ENCODE data around the gene JARID2.

Gene JARID2

GRCh38 chr6:15507746-15508145 is 261.9 kb downstream of the JARID2 start:
- Mint-ChIP-seq H3K4me3 (no peak overlapping the region), H3K36me3 (ENCODE audit: low read depth) (peaks cover 52% of the 10 kb centered on the region), H3K9me3 (no peaks in the 10 kb centered on the region), H3K4me1 (peaks cover 6% of the 10 kb centered on the region), H3K27ac (no peak overlapping the region), H3K27me3 (no peaks in the 10 kb centered on the region)
- DNase-seq (no peak), ATAC-seq (no peak)

DNA sequence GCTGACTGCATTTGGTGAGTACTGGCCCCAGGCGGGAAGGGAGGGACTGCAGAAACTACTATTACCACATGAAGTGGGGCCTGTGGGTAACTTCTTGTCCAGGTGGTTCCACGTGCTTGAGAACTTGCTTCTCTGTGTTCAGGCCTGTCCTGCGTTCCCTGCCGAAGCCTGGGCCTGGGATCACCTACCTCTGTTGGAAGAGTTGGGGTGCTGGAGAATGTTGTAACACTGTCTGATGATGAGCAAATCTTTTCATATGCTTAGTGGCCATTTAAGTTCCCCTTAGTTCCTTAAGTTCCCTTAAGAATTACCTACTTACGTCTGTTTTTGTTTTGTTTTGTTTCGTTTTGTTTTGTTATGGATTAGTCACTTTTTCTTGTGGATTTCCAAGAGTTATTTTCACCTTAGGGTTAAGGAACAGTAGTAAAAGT is 262.6 kb downstream of the JARID2 start:
- Mint-ChIP-seq H3K9me3 (no peaks in the 10 kb centered on the region), H3K36me3 (ENCODE audit: low read depth) (peaks cover 51% of the 10 kb centered on the region), H3K27ac (no peak overlapping the region), H3K4me1 (peaks cover 6% of the 10 kb centered on the region), H3K4me3 (no peak overlapping the region), H3K27me3 (no peaks in the 10 kb centered on the region)
- no peak for DNase-seq
- no peak for ATAC-seq

DNA sequence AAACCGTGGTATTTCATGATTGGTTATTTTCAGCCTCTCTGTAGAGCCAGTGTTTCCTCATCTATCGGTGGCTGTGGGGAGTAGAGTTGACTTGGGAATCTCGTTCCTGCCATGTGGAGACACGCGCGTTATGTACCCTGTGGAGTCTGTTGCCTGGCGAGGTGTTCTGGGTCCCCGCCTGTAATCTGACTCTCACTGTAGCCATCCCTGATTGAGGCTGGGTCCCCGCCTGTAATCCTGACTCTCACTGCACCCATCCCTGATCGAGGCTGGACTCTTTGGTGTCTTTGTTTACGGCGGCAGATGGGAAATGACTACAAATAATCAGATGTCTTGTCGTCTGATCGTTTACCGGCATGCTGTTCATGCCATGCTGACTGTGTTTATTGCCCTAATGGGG is 263.1 kb downstream of the JARID2 start:
- no peaks in the 10 kb centered on the region for H3K9me3 Mint-ChIP-seq
- H3K4me1 Mint-ChIP-seq: peaks cover 6% of the 10 kb centered on the region
- H3K4me3 Mint-ChIP-seq: no peak overlapping the region
- DNase-seq (no peak), ATAC-seq (no peak)
- no peaks in the 10 kb centered on the region for H3K27me3 Mint-ChIP-seq
- no peak overlapping the region for H3K27ac Mint-ChIP-seq
- peaks cover 50% of the 10 kb centered on the region for H3K36me3 Mint-ChIP-seq (ENCODE audit: low read depth)

DNA sequence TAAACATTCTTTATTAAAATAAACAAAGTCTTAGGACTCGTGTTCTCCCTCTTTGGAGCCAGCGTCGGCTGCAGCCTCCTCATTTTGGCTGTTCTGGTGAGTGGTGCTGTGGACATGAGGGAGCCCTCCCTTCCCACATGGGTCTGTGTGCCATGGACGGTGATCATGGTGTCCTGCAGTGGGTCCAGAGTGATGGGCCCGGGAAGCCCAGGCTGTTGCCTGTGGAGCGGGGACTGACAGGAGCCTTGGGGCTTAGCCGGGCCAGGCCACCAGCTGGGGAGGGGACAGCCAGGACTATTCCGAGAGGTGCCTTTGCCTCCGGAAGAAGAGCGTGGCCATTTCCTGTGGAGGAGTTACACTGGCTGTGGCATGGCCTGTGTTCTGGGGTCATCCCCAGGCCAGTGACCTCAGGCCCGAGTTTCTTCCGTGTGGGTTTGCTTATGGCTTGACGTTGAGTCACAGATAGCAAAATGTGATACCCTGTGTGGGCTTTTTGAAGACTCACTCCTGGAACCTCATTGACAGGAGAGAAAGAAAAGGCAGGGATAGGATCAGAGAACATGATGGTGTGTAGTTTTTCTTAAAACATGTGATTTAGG is 263.6 kb downstream of the JARID2 start:
- DNase-seq (no peak), ATAC-seq (no peak)
- peak overlapping the region; percentile 70 for H3K27ac Mint-ChIP-seq
- no peak overlapping the region for H3K4me3 Mint-ChIP-seq
- H3K9me3 Mint-ChIP-seq: no peaks in the 10 kb centered on the region
- H3K27me3 Mint-ChIP-seq: no peaks in the 10 kb centered on the region
- peaks cover 6% of the 10 kb centered on the region for H3K4me1 Mint-ChIP-seq
- peaks cover 51% of the 10 kb centered on the region for H3K36me3 Mint-ChIP-seq (ENCODE audit: low read depth)

- H3K36me3 Mint-ChIP-seq (ENCODE audit: low read depth): peaks cover 51% of the 10 kb centered on the region
- no peak for DNase-seq
These were observed 264.3 kb downstream of the JARID2 start for GRCh38 chr6:15510121-15510520.

DNA sequence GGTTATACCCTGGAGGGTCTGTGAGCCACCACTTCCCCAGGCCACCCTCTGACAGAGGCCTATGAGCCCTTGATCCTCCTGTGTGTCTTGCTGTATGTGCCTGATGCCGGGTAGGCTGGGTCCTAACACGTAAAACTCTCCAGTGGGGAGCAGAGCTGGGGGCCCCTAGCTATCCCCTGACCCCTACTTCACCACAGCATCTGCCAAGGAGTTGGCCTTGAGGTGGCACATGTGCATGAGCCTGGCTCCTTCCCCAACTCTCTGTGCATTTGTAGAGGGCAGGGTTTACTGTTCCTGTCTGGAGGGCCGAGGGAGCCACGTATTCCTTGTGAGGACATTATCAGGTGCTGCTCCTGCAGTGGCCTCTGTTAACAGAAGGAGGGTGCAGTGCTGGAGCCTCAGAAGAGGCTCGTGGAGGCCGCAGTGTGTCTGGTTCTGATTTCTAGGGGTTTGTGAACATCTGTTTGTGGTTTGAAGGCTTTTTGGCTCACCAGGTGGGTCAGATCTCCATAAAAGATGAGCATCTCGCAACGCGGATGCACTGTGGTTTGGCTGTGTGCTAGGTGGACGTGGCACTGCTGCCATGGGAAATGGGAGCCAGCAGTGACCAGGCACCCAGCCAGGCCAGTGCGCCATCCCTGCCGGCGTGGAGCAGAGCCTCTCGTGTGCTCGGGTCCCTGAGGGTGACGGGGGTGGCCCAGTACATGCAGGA is 264.8 kb downstream of the JARID2 start:
- DNase-seq (no peak), ATAC-seq (no peak)
- no peaks in the 10 kb centered on the region for H3K9me3 Mint-ChIP-seq
- H3K27me3 Mint-ChIP-seq: no peaks in the 10 kb centered on the region
- peak overlapping the region; percentile 55 for H3K27ac Mint-ChIP-seq
- peaks cover 3% of the 10 kb centered on the region for H3K4me1 Mint-ChIP-seq
- no peak overlapping the region for H3K4me3 Mint-ChIP-seq
- peaks cover 48% of the 10 kb centered on the region for H3K36me3 Mint-ChIP-seq (ENCODE audit: low read depth)

More at GRCh38 chr6:15510121-15510520, 264.3 kb downstream of the JARID2 start:
- no peak for ATAC-seq
- Mint-ChIP-seq H3K9me3 (no peaks in the 10 kb centered on the region), H3K4me3 (no peak overlapping the region), H3K27ac (peak overlapping the region; percentile 70), H3K27me3 (no peaks in the 10 kb centered on the region), H3K4me1 (peaks cover 3% of the 10 kb centered on the region)

DNA sequence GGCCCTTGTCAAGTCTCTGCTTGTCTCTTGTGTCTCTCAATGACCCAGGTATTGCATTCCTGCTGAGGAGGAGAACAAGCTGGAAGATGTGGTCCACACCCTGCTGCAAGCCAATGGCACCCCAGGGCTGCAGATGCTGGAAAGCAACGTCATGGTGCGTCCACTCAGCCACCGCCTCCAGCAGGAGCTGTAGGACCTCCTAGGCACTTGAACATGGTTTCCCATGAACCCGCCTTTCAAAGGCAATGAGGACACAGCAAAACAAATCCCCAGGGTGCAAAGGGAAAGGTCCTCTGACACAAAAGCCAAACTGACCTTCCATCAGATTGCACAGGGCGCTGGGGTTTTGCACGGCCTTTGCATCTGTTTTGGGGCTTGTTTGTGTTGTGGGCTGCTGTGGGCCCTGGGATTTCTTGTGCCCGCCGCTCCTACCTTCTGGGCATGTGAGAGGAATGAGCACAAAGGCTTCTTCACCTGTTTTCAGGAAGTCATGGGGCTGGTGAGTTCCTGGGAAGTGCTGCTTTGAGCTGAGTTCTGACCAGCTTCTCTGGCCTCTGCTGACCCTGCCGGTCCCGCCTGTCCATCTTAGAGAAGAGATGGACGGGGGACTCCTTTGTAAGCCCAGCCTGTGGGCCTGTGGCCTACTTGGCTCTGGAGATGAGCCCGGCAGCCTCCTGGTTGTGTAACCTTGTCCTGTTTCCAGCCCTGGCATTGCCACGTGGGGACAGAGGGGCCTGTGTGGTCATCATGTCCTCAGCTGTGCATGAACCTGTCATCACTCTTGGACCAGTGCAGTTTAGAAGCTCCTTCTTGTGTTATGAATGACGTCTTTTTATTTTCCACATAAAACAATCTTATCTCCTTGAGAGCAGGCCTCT is 265.6 kb downstream of the JARID2 start:
- Mint-ChIP-seq H3K36me3 (ENCODE audit: low read depth) (peaks cover 48% of the 10 kb centered on the region), H3K27ac (peak overlapping the region; percentile 11), H3K27me3 (no peaks in the 10 kb centered on the region), H3K4me1 (peaks cover 3% of the 10 kb centered on the region), H3K9me3 (no peaks in the 10 kb centered on the region), H3K4me3 (no peak overlapping the region)
- ATAC-seq (no peak), DNase-seq (no peak)

DNA sequence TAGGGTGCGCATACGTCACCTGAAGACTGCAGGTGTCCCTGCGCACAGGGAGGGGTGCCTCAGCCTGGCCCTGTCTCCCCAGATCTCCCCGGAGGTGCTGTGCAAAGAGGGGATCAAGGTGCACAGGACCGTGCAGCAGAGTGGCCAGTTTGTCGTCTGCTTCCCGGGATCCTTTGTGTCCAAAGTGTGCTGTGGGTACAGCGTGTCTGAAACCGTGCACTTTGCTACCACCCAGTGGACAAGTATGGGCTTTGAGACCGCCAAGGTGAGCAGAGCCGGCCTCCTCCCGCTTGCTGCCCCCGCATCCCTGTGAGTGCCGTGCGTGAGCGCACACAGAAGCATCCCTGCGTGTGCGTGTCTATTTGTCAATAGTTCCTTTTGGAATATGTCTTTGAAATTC is 266.3 kb downstream of the JARID2 start:
- ATAC-seq (no peak), DNase-seq (no peak)
- Mint-ChIP-seq H3K27me3 (no peaks in the 10 kb centered on the region), H3K4me3 (no peak overlapping the region), H3K4me1 (peaks cover 3% of the 10 kb centered on the region), H3K9me3 (no peaks in the 10 kb centered on the region), H3K27ac (peak overlapping the region; percentile 11), H3K36me3 (ENCODE audit: low read depth) (peaks cover 47% of the 10 kb centered on the region)

- Mint-ChIP-seq H3K4me3 (no peak overlapping the region), H3K9me3 (no peaks in the 10 kb centered on the region), H3K36me3 (ENCODE audit: low read depth) (peaks cover 42% of the 10 kb centered on the region), H3K4me1 (peaks cover 3% of the 10 kb centered on the region), H3K27me3 (no peaks in the 10 kb centered on the region), H3K27ac (peak overlapping the region; percentile 11)
- no peak for DNase-seq
- ATAC-seq: no peak
These were observed 266.9 kb downstream of the JARID2 start for GRCh38 chr6:15512721-15513120.

DNA sequence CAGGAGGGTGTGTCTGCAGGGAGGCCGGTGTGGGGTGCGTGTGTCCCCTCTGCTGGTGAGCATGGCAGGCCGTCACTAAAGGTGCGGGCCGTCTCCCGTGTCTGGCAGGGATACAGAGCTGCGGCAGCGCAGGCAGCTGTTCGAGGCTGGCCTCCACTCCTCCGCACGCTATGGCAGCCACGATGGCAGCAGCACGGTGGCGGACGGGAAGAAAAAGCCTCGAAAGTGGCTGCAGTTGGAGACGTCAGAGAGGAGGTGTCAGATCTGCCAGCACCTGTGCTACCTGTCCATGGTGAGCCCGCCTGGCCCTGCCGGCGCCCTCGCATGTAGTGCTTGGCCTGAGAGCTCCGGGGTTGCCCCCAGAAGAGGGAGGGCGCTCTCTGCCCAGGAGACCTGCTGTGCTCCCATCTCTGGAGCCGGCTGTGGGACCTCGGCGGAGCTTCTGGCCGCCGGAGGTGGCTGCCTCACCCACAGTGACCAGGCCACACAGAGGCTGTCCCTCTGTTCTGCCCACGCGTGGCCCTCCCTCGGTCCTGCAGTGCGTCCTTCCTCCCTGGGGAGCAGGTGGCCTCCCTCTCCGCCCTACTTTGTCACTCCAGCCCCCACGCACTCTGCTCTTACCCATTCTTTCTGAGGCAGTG is 267.4 kb downstream of the JARID2 start:
- Mint-ChIP-seq H3K27me3 (no peaks in the 10 kb centered on the region), H3K4me1 (peaks cover 3% of the 10 kb centered on the region), H3K27ac (peak overlapping the region; percentile 65), H3K9me3 (no peaks in the 10 kb centered on the region), H3K4me3 (no peak overlapping the region), H3K36me3 (ENCODE audit: low read depth) (peaks cover 41% of the 10 kb centered on the region)
- DNase-seq: no peak
- ATAC-seq: no peak

DNA sequence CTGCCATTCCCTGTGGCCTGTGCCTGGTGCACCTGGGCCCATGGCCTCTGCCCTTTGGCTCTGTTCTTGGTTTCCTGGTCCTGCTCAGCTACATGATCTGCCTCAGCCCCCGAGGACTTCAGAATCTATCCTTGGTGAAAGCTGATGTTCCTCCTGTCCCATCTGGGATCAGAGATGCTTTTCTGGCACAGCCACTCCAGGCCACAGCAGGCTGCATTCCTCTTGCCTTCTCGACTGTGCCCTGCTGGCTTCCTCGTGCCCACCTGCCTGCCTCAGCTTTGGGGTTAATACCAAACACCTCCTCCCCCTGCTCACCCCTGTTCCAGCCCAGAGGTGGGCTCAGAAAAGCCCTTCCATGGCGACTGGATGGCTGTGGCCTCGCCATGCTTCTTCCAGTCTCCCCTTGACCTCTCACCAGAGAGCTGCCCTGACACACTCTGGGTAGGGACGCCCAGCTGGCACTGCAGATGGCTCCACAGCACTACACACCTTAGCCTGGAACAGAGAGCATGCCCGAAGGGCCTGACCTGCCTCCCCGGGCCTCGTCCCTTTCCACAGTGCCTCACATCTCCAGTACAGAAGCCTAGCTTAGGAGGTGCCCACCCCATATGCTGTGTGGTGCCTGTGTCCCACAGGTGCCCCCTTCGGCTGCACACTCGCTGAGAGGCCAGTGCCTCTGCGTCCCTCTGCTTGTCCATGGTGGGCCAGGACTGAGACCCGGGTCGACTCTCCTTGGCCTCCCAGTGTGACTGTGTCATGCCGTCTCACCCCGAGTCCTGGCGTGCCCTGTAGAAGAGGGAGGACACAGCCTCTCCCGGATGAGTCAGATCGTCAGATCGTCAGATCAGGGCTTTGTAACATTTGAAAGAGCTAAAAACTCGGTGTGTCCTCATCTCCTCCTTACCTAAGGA is 268.2 kb downstream of the JARID2 start:
- peaks cover 34% of the 10 kb centered on the region for H3K36me3 Mint-ChIP-seq (ENCODE audit: low read depth)

GRCh38 chr6:15515226-15515625 is 269.4 kb downstream of the JARID2 start:
- no peak overlapping the region for H3K4me3 Mint-ChIP-seq

More for the DNA sequence above, 268.2 kb downstream of the JARID2 start:
- ATAC-seq: no peak
- peaks cover 3% of the 10 kb centered on the region for H3K4me1 Mint-ChIP-seq
- H3K9me3 Mint-ChIP-seq: no peaks in the 10 kb centered on the region
- no peak overlapping the region for H3K4me3 Mint-ChIP-seq
- peak overlapping the region; percentile 65 for H3K27ac Mint-ChIP-seq
- no peak for DNase-seq
- H3K27me3 Mint-ChIP-seq: no peaks in the 10 kb centered on the region

GRCh38 chr6:15515660-15516375 is 269.9 kb downstream of the JARID2 start:
- no peak overlapping the region for H3K27ac Mint-ChIP-seq
- peaks cover 39% of the 10 kb centered on the region for H3K36me3 Mint-ChIP-seq (ENCODE audit: low read depth)
- H3K4me1 Mint-ChIP-seq: no peaks in the 10 kb centered on the region
- DNase-seq (no peak), ATAC-seq (no peak)
- no peak overlapping the region for H3K4me3 Mint-ChIP-seq
- H3K27me3 Mint-ChIP-seq: no peaks in the 10 kb centered on the region
- no peaks in the 10 kb centered on the region for H3K9me3 Mint-ChIP-seq

More at GRCh38 chr6:15515226-15515625, 269.4 kb downstream of the JARID2 start:
- H3K36me3 Mint-ChIP-seq (ENCODE audit: low read depth): peaks cover 39% of the 10 kb centered on the region
- H3K27ac Mint-ChIP-seq: no peak overlapping the region
- ATAC-seq (no peak), DNase-seq (no peak)
- H3K9me3 Mint-ChIP-seq: no peaks in the 10 kb centered on the region
- no peaks in the 10 kb centered on the region for H3K4me1 Mint-ChIP-seq
- H3K27me3 Mint-ChIP-seq: no peaks in the 10 kb centered on the region

All from activated naive CD8-positive, alpha-beta T cell treated with anti-CD3 and anti-CD28 coated beads, Interleukin-2, amount 50 U/mL, for 24 hours (primary cell).